Neuronal stem cell (in vitro differentiated cells): ENCODE measurements around the gene CCDC77.

Experiments
- DNase-seq: peaks from one replicate; pipeline ENCODE4 v3.0.0-alpha.2; 2013; ENCODE audit warnings: low spot score
- H2AFZ ChIP-seq: one replicate; pipeline ENCODE4 v1.6.1; 2013; ENCODE audit warnings: mild to moderate bottlenecking, low read length, inconsistent platforms
- H2AK5ac ChIP-seq: 2 replicates; pipeline ENCODE4 v1.6.1; 2013; ENCODE audit warnings: low read depth, mild to moderate bottlenecking, inconsistent platforms, low read length, moderate library complexity, mixed read lengths
- H2BK120ac ChIP-seq: 2 replicates; pipeline ENCODE4 v1.6.1; 2013; ENCODE audit warnings: low read depth, mild to moderate bottlenecking, inconsistent platforms, low read length, moderate library complexity, mixed read lengths
- H2BK12ac ChIP-seq: one replicate; pipeline ENCODE4 v1.6.1; 2013; ENCODE audit warnings: low read length, inconsistent platforms
- H2BK15ac ChIP-seq: 2 replicates; pipeline ENCODE4 v1.6.1; 2013; ENCODE audit warnings: mild to moderate bottlenecking, low read length, inconsistent platforms, mixed read lengths
- H2BK5ac ChIP-seq: one replicate; pipeline ENCODE4 v1.6.1; 2013; ENCODE audit warnings: inconsistent platforms, mild to moderate bottlenecking, low read length, moderate library complexity
- H3K14ac ChIP-seq: one replicate; pipeline ENCODE4 v1.6.1; 2013; ENCODE audit warnings: low read length, inconsistent platforms
- H3K18ac ChIP-seq: 2 replicates; pipeline ENCODE4 v1.6.1; 2013; ENCODE audit warnings: low read length, inconsistent platforms
- H3K23ac ChIP-seq: 2 replicates; pipeline ENCODE4 v1.6.1; 2013; ENCODE audit warnings: low read depth, mild to moderate bottlenecking, mixed read lengths, low read length, inconsistent platforms; ENCODE audit not compliant: poor library complexity
- H3K27ac ChIP-seq: replicated peaks from 3 replicates; pipeline ENCODE4 v1.5.1; 2013; ENCODE audit warnings: low read length, inconsistent platforms
- H3K27me3 ChIP-seq, 3 experiments: 2 replicates each; pipeline ENCODE4 v1.6.1; 2013; ENCODE audit warnings: low read length in 3 of 3, mild to moderate bottlenecking in 2 of 3, inconsistent platforms in 1 of 3, low read depth in 1 of 3, mixed read lengths in 1 of 3, moderate library complexity in 1 of 3; ENCODE audit not compliant: control insufficient read depth in 3 of 3, insufficient read depth in 3 of 3
- H3K36me3 ChIP-seq, 2 donors: replicated peaks in 1 of 2; 2 replicates each; pipeline ENCODE4 v1.6.1; 2013; ENCODE audit warnings: low read length in 2 of 2; ENCODE audit not compliant: control insufficient read depth in 2 of 2, insufficient read depth in 2 of 2
- H3K4ac ChIP-seq: 2 replicates; pipeline ENCODE4 v1.6.1; 2013; ENCODE audit warnings: inconsistent platforms, mild to moderate bottlenecking, low read length, moderate library complexity
- H3K4me1 ChIP-seq, 2 donors: 1 replicate in 1 of 2; 2 replicates in 1 of 2; pipeline ENCODE4 v1.6.1; 2013; ENCODE audit warnings: low read length in 2 of 2, low read depth in 1 of 2; ENCODE audit not compliant: control insufficient read depth in 2 of 2, insufficient read depth in 1 of 2
- H3K4me2 ChIP-seq: one replicate; pipeline ENCODE4 v1.6.1; 2013; ENCODE audit warnings: mild to moderate bottlenecking, low read length, inconsistent platforms; ENCODE audit not compliant: insufficient read depth, poor library complexity, severe bottlenecking
- H3K4me3 ChIP-seq, 2 donors: 2 replicates each; pipeline ENCODE4 v1.5.1; 2013; ENCODE audit warnings: low read length in 2 of 2, mild to moderate bottlenecking in 2 of 2, inconsistent platforms in 1 of 2, moderate library complexity in 1 of 2
- H3K79me1 ChIP-seq: one replicate; pipeline ENCODE4 v1.6.1; 2013; ENCODE audit warnings: low read depth, mild to moderate bottlenecking, inconsistent platforms, low read length, moderate library complexity
- H3K9ac ChIP-seq: one replicate; pipeline ENCODE4 v1.6.1; 2013; ENCODE audit warnings: mild to moderate bottlenecking, low read depth, low read length, inconsistent platforms; ENCODE audit not compliant: poor library complexity
- H3K9me3 ChIP-seq, 2 donors: replicated peaks in 1 of 2; 2 replicates each; pipeline versions ENCODE3 to v1.6.1; 2013; ENCODE audit warnings: low read length in 2 of 2, mild to moderate bottlenecking in 2 of 2, inconsistent platforms in 1 of 2, low read depth in 1 of 2, mixed read lengths in 1 of 2, moderate library complexity in 1 of 2; ENCODE audit not compliant: control insufficient read depth in 2 of 2, insufficient read depth in 1 of 2
- H4K8ac ChIP-seq: one replicate; pipeline ENCODE4 v1.6.1; 2013; ENCODE audit warnings: low read depth, mild to moderate bottlenecking, inconsistent platforms, low read length, moderate library complexity
- H4K91ac ChIP-seq: one replicate; pipeline ENCODE4 v1.6.1; 2013; ENCODE audit warnings: low read length, low read depth, mild to moderate bottlenecking, inconsistent platforms; ENCODE audit not compliant: poor library complexity
- WGBS, 2 donors: extraction: QIAGEN DNeasy Blood & Tissue Kit; methylation state at CpG; one replicate each; pipeline ENCODE4 v1.1.7; 2013; ENCODE audit warnings: missing lambda C conversion rate in 2 of 2, mixed read lengths in 1 of 2; ENCODE audit not compliant: insufficient read length in 2 of 2, insufficient replicate concordance in 1 of 2; ENCODE audit errors: extremely low coverage in 2 of 2; 5-methylcytosine and 5-hydroxymethylcytosine counted together

Gene CCDC77

GRCh38 chr12:480831-481816, 79.7 kb downstream of the CCDC77 start:
- Histone ChIP-seq H3K9ac (peak overlapping the region; percentile 47), H2BK5ac (peak overlapping the region; percentile 72), H3K14ac (no peak overlapping the region), H2BK15ac (no peak overlapping the region), H3K9me3 (peaks cover 0 to 2% of the 10 kb centered on the region in 2 donors), H3K4me1 (peaks cover 3 to 11% of the 10 kb centered on the region in 2 donors), H3K4me3 (no peak overlapping the region), H2AFZ (no peak overlapping the region), H4K91ac (no peak overlapping the region), H2AK5ac (peak overlapping the region; percentile 65), H4K8ac (no peak overlapping the region), H3K4ac (no peak overlapping the region), H3K27me3 (no peaks in the 10 kb centered on the region), H3K4me2 (no peak overlapping the region), H3K27ac (no peak overlapping the region), H3K23ac (no peak overlapping the region), H2BK120ac (no peak overlapping the region), H3K36me3 (no peaks in the 10 kb centered on the region), H3K79me1 (no peaks in the 10 kb centered on the region), H3K18ac (peak overlapping the region; percentile 35), H2BK12ac (no peak overlapping the region)
- WGBS, 2 donors: no CpG with 5 or more reads among the region's 13 CpGs
- no peak for DNase-seq

DNA sequence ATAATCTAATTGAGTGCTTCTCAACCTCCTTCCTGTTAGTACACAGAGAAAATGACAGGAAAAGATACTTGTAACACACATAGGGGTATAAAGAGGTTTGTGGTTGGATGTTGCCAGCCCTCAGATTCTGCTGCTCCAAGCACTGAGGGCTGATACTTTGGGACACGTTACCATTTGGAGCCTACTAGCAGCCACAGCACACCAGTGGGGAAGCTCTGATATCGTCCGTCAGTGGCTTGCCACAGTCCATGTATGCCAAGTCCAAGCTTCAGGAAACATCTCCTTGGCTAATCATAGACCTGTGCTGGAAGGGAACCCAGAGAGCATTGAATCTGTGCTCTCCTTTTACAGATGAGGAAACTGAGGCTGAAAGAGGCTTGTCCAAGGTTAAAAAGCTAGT, 80.6 kb downstream of the CCDC77 start:
- no peak overlapping the region for H3K14ac ChIP-seq
- H3K27ac ChIP-seq: no peak overlapping the region
- no peak overlapping the region for H2BK120ac ChIP-seq
- H3K18ac ChIP-seq: no peak overlapping the region
- H3K27me3 ChIP-seq: no peaks in the 10 kb centered on the region
- no peak overlapping the region for H3K23ac ChIP-seq
- no peak overlapping the region for H2BK12ac ChIP-seq
- no peaks in the 10 kb centered on the region for H3K36me3 ChIP-seq
- no peak overlapping the region for H4K91ac ChIP-seq
- H3K4me2 ChIP-seq: no peak overlapping the region
- WGBS, 2 donors: no CpG with 5 or more reads among the region's 3 CpGs
- H3K79me1 ChIP-seq: no peaks in the 10 kb centered on the region
- no peak overlapping the region for H2AFZ ChIP-seq
- H4K8ac ChIP-seq: no peak overlapping the region
- H2BK15ac ChIP-seq: no peak overlapping the region
- no peak overlapping the region for H2AK5ac ChIP-seq
- H3K9me3 ChIP-seq: peaks cover 0 to 2% of the 10 kb centered on the region in 2 donors
- DNase-seq: no peak
- no peak overlapping the region for H3K4ac ChIP-seq
- no peak overlapping the region for H3K9ac ChIP-seq
- no peak overlapping the region for H2BK5ac ChIP-seq
- no peak overlapping the region for H3K4me3 ChIP-seq
- peaks cover under 1 to 9% of the 10 kb centered on the region in 2 donors for H3K4me1 ChIP-seq

- H4K8ac ChIP-seq: no peak overlapping the region
- WGBS, 2 donors: no CpG with 5 or more reads among the region's 11 CpGs
Measured at GRCh38 chr12:484096-484495, 82.7 kb downstream of the CCDC77 start.

DNA sequence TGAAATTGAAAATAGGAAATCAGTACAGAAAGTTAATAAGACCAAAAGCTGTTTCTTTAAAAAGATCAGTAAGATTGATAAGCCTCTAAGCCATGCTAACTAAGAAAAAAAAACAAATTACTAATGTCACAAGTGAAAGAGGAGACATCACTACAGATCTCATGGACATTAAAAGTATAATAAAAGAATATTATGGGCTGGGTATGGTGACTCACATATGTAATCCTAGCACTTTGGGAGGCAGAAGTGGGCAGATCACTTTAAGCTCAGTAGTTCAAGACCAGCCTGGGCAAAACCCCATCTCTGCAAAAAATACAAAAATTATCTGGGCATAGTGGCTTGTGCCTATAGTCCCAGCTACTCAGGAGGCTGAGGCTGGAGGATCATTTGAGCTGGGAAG, 88.8 kb downstream of the CCDC77 start:
- no peak overlapping the region for H4K91ac ChIP-seq
- H3K27me3 ChIP-seq: no peaks in the 10 kb centered on the region
- H3K79me1 ChIP-seq: no peaks in the 10 kb centered on the region
- H3K36me3 ChIP-seq: no peaks in the 10 kb centered on the region
- peaks cover 0 to 9% of the 10 kb centered on the region in 2 donors for H3K9me3 ChIP-seq
- no peak overlapping the region for H3K4me2 ChIP-seq
- H2AFZ ChIP-seq: no peak overlapping the region
- no peak overlapping the region for H2BK120ac ChIP-seq
- H3K23ac ChIP-seq: no peak overlapping the region
- no peak overlapping the region for H3K9ac ChIP-seq
- H3K4me3 ChIP-seq: no peak overlapping the region
- H3K27ac ChIP-seq: no peak overlapping the region
- H2AK5ac ChIP-seq: no peak overlapping the region
- peaks cover 0 to 5% of the 10 kb centered on the region in 2 donors for H3K4me1 ChIP-seq
- H2BK15ac ChIP-seq: no peak overlapping the region
- no peak overlapping the region for H3K18ac ChIP-seq
- H2BK5ac ChIP-seq: no peak overlapping the region
- H3K14ac ChIP-seq: no peak overlapping the region
- H3K4ac ChIP-seq: no peak overlapping the region
- H4K8ac ChIP-seq: no peak overlapping the region
- DNase-seq: no peak
- no peak overlapping the region for H2BK12ac ChIP-seq

More at GRCh38 chr12:484096-484495, 82.7 kb downstream of the CCDC77 start:
- no peak overlapping the region for H2BK15ac ChIP-seq
- no peak overlapping the region for H3K27ac ChIP-seq
- no peak overlapping the region for H3K4ac ChIP-seq
- no peak overlapping the region for H3K23ac ChIP-seq
- H3K14ac ChIP-seq: no peak overlapping the region
- no peak overlapping the region for H3K4me3 ChIP-seq
- H3K9ac ChIP-seq: no peak overlapping the region
- no peaks in the 10 kb centered on the region for H3K79me1 ChIP-seq
- H2BK120ac ChIP-seq: no peak overlapping the region
- no peak overlapping the region for H2BK12ac ChIP-seq
- peaks cover 0 to 2% of the 10 kb centered on the region in 2 donors for H3K9me3 ChIP-seq
- no peak overlapping the region for H3K18ac ChIP-seq
- no peaks in the 10 kb centered on the region for H3K36me3 ChIP-seq
- no peak overlapping the region for H2AK5ac ChIP-seq
- H3K4me1 ChIP-seq: peaks cover 0 to 5% of the 10 kb centered on the region in 2 donors
- H2BK5ac ChIP-seq: no peak overlapping the region
- no peaks in the 10 kb centered on the region for H3K27me3 ChIP-seq
- no peak overlapping the region for H4K91ac ChIP-seq
- no peak for DNase-seq
- no peak overlapping the region for H3K4me2 ChIP-seq
- no peak overlapping the region for H2AFZ ChIP-seq
